SJCRH30 (cell line): ENCODE results near the gene CRYM. TPM values are rescaled to one million over a fixed set of nuclear protein-coding genes. Genes with fewer than 3 reads are reported as not detected.
"Not testable (repeated sequence)": the region's sequence is repeated elsewhere in the genome, so short reads cannot be mapped to it uniquely, and the experiment has no call there.

Source experiments
- DNase-seq, 2 experiments: peaks; one replicate each; pipeline ENCODE4 v3.0.0-alpha.2; 2015 to 2020
- H3K27ac ChIP-seq: fragments of 250-450 bp; sonication (Bioruptor Pico); 2 replicates; pipeline ENCODE4 v1.5.1; 2020; ENCODE audit warnings: mild to moderate bottlenecking, moderate library complexity
- H3K27me3 ChIP-seq: fragments of 250-450 bp; sonication (Bioruptor Pico); 2 replicates; pipeline ENCODE4 v1.5.1; 2020; ENCODE audit warnings: mild to moderate bottlenecking, moderate library complexity
- H3K36me3 ChIP-seq: fragments of 250-450 bp; sonication (Bioruptor Pico); 2 replicates; pipeline ENCODE4 v1.5.1; 2020; ENCODE audit warnings: mild to moderate bottlenecking, moderate library complexity
- H3K4me1 ChIP-seq: fragments of 250-450 bp; sonication (Bioruptor Pico); 2 replicates; pipeline ENCODE4 v1.5.1; 2020; ENCODE audit warnings: mild to moderate bottlenecking, moderate library complexity
- H3K4me3 ChIP-seq: fragments of 250-450 bp; sonication (Bioruptor Pico); 2 replicates; pipeline ENCODE4 v1.5.1; 2020; ENCODE audit warnings: mild to moderate bottlenecking, moderate library complexity
- H3K9me3 ChIP-seq: fragments of 250-450 bp; sonication (Bioruptor Pico); replicated peaks from 2 replicates; pipeline ENCODE4 v1.5.1; 2020; ENCODE audit warnings: mild to moderate bottlenecking, moderate library complexity
- total RNA-seq: library from RNA; depleted of rRNA; stranded (reverse); fragments of >200 nt; shearing (Covaris generic); gene quantifications from 2 replicates; pipeline ENCODE4 v1.2.3, GENCODE V29; 2014

The CRYM gene
- total RNA-seq, 1 experiment from 2014 or later: not detected

- no peaks in the 10 kb centered on the region for H3K9me3 ChIP-seq
- no peaks in the 10 kb centered on the region for H3K4me1 ChIP-seq
Measured at GRCh38 chr16:21267298-21267697, 10.8 kb downstream of the CRYM start.

GRCh38 chr16:21265104-21265837, 12.8 kb downstream of the CRYM start:
- DNase-seq: no peak
- no peak overlapping the region for H3K4me3 ChIP-seq

More at GRCh38 chr16:21267298-21267697, 10.8 kb downstream of the CRYM start:
- Histone ChIP-seq H3K27ac (no peak overlapping the region), H3K4me3 (no peak overlapping the region), H3K36me3 (no peaks in the 10 kb centered on the region), H3K27me3 (no peaks in the 10 kb centered on the region)
- DNase-seq: no peak

GRCh38 chr16:21264571-21265036, 13.5 kb downstream of the CRYM start:
- Histone ChIP-seq H3K4me1 (no peaks in the 10 kb centered on the region), H3K4me3 (no peak overlapping the region), H3K27me3 (no peaks in the 10 kb centered on the region), H3K9me3 (no peaks in the 10 kb centered on the region), H3K27ac (no peak overlapping the region), H3K36me3 (no peaks in the 10 kb centered on the region)
- no peak for DNase-seq

More at GRCh38 chr16:21265104-21265837, 12.8 kb downstream of the CRYM start:
- Histone ChIP-seq H3K4me1 (no peaks in the 10 kb centered on the region), H3K9me3 (no peaks in the 10 kb centered on the region), H3K27me3 (no peaks in the 10 kb centered on the region), H3K27ac (no peak overlapping the region), H3K36me3 (no peaks in the 10 kb centered on the region)

DNA sequence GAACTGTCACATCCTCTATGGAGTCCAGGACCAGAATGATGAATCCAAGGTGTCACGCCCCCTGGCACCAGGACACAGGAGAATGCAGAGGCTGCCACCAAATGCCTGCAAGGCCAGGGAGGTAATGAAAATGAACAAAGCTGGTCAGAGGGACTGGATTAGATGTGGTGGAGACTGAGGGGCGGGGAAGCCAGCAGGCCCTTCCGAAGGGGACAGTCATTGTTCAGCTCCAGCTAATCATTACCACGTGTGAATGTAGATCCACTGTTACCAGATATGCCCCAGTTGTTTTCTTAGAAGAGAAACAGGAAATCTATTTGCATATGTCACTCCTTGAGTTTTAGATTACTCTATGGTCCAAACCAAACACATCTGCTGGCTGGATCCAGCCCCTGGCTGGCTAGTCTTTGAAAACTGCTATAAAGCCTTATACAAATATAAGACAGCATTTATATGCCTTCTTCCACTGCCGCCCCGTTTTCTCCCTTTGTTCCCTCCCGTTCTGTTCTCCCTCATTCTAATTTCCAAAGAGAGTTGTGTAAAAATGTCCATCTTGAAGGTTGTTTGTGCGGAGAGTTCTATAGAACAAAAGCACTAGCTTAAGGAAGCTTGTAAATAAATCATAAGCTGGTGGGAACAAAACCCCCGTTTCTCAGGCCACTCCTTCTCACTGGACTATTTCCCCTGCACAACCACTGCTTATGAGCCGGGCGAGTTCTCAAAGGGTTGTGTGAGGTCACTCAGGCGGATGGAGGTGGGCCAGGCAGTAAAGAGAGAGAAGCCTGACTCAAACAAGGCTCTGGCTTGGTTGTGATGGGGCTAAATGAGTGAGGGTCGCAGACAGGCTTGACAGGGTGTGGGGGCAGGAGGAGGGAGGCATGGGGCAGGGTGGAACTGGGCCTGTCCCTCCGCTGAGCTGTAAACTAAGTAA, 14.2 kb downstream of the CRYM start:
- Histone ChIP-seq H3K27me3 (no peaks in the 10 kb centered on the region), H3K36me3 (no peaks in the 10 kb centered on the region), H3K4me3 (no peak overlapping the region), H3K9me3 (no peaks in the 10 kb centered on the region), H3K4me1 (no peaks in the 10 kb centered on the region), H3K27ac (no peak overlapping the region)
- peak in 1 of 2 experiments; percentile 5 for DNase-seq

- no peak overlapping the region for H3K4me3 ChIP-seq
- H3K27me3 ChIP-seq: no peaks in the 10 kb centered on the region
- H3K36me3 ChIP-seq: no peaks in the 10 kb centered on the region
- no peak for DNase-seq
- H3K27ac ChIP-seq: no peak overlapping the region
- H3K9me3 ChIP-seq: no peaks in the 10 kb centered on the region
- no peaks in the 10 kb centered on the region for H3K4me1 ChIP-seq
Measured at GRCh38 chr16:21262779-21263639, 15.1 kb downstream of the CRYM start.

- H3K36me3 ChIP-seq: no peaks in the 10 kb centered on the region
- no peaks in the 10 kb centered on the region for H3K4me1 ChIP-seq
- H3K27ac ChIP-seq: no peak overlapping the region
- no peaks in the 10 kb centered on the region for H3K9me3 ChIP-seq
- H3K4me3 ChIP-seq: no peak overlapping the region
- no peaks in the 10 kb centered on the region for H3K27me3 ChIP-seq
- DNase-seq: peak; percentile 7 to 11
Measured at GRCh38 chr16:21260870-21261791, 17.0 kb downstream of the CRYM start.

GRCh38 chr16:21257284-21257683, 20.8 kb downstream of the CRYM start:
- no peaks in the 10 kb centered on the region for H3K9me3 ChIP-seq

DNA sequence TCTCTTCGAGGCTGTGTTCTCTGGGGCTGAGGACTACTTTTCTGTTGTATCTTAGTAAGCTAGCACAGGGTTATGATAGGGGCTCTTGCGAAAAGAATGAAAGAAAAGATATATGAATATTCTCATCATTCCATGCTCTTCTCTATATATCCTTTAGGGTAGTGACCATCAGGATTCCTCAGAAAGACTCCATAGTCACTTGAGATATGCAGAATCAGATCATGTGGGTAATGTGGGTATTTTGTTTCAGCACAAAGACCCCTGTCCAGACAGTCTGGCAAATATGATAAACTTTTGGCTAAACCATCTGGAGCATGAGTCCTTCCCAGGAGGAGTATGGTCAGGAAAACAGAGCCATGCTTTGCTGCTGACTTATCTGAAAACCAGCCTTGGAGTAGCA, 21.5 kb downstream of the CRYM start:
- H3K27ac ChIP-seq: no peak overlapping the region
- H3K4me3 ChIP-seq: no peak overlapping the region
- H3K36me3 ChIP-seq: no peaks in the 10 kb centered on the region
- H3K9me3 ChIP-seq: no peaks in the 10 kb centered on the region
- no peaks in the 10 kb centered on the region for H3K4me1 ChIP-seq
- H3K27me3 ChIP-seq: 0 out of 2 replicates have a peak, but pooled peaks cover 3% of the 10 kb centered on the region
- DNase-seq: no peak

More at GRCh38 chr16:21257284-21257683, 20.8 kb downstream of the CRYM start:
- no peak for DNase-seq
- Histone ChIP-seq H3K27me3 (0 out of 2 replicates have a peak, but pooled peaks cover under 1% of the 10 kb centered on the region), H3K27ac (no peak overlapping the region), H3K36me3 (no peaks in the 10 kb centered on the region), H3K4me3 (no peak overlapping the region), H3K4me1 (no peaks in the 10 kb centered on the region)

DNA sequence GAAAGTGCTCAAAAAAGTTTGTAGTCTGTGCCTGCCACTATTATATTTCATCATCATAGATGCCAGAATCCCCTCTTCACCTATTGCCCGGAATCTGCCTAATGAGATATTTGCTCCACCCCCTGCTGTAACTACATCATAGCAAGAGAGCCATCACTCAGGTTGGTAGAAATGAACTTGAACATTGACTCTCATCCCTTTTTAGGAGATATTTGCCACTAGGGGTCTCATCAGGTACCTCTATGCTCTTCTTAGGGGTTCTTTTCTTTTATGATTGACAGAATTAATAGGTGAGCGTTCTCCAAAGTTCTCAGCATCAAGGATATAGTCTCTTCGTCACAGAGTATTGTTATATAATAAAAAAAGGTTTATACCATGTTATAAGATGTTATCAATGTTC, 24.6 kb downstream of the CRYM start:
- 0 out of 2 replicates have a peak, but pooled peaks cover 3% of the 10 kb centered on the region for H3K27me3 ChIP-seq
- H3K4me3 ChIP-seq: no peak overlapping the region
- H3K36me3 ChIP-seq: no peaks in the 10 kb centered on the region
- no peak for DNase-seq
- H3K27ac ChIP-seq: no peak overlapping the region
- no peaks in the 10 kb centered on the region for H3K9me3 ChIP-seq
- H3K4me1 ChIP-seq: no peaks in the 10 kb centered on the region

DNA sequence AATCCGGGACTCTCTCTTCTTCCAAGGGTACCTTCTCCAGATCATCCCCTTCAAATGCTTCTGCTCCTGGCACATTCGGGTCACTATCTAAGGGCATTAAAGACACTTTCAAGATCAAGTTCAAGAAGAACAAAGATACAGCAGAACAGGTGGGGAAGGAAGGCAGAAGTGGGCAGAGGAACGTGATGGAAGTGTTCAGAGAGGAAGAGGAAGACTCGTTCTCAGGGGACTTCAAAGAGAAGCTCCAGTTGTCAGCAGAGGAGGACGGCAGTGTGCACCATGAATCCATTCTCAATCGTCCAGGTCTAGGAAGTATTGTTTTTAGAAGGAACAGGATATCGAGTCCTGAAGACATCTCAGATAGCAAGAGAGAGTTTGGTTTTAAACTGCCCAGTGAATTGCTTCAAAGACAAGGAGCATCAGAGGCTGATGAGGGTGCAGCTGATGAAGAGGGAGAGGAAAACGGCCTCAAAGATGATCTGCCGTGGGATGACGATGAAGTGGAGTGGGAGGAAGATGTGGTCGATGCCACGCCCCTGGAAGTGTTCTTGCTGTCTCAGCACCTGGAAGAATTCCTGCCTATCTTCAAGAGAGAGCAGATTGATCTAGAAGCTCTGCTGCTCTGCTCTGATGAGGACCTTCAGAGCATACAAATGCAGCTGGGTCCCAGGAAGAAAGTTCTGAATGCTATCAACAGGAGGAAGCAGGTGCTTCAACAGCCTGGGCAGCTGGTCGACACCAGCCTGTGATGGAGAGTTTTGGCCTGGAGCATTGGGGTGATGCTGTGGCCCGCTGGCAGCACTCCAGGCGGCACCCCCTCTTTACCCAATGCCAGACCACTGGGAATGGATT, 27.8 kb downstream of the CRYM start:
- no peak for DNase-seq

GRCh38 chr16:21248179-21248578, 29.9 kb downstream of the CRYM start:
- H3K27ac ChIP-seq, H3K36me3 ChIP-seq, H3K9me3 ChIP-seq, H3K4me3 ChIP-seq, DNase-seq, H3K27me3 ChIP-seq, H3K4me1 ChIP-seq: not testable (repeated sequence)

More for the DNA sequence above, 27.8 kb downstream of the CRYM start:
- Histone ChIP-seq H3K9me3 (no peaks in the 10 kb centered on the region), H3K4me1 (no peaks in the 10 kb centered on the region), H3K27me3 (0 out of 2 replicates have a peak, but pooled peaks cover 3% of the 10 kb centered on the region), H3K36me3 (no peaks in the 10 kb centered on the region), H3K27ac (no peak overlapping the region), H3K4me3 (no peak overlapping the region)

DNA sequence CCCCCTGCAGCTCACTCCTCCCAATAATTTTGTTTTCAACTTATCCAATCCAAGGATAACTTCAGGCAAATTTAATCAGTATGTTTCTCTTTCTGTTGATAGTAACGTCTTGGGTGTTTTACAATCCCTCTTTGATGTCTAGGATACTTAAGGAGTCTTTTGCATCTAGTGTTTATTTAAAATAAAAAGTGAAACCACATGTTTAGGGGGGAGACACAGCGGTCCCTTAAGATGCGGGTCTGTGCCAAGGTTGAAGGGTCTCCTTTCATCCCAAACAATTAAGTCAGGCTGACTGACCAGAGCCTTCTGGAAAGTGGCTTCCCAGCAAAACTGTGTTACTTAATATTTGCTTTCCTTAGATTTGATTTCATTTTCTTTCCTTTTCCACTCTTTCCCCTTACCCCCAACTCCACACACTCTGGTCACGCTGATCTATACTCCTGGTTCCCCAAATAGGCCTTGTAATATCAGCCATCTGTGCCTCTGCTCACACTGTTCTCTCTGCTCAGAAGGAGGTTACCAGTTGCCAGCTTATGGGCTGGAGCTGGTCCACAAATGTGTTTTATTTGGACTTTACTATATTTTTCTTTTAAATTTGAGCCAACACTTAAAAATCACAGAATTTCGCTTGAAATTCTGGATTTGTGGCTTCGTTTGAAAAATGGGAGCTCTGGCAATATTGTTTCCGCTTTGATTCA, 33.4 kb downstream of the CRYM start:
- no peaks in the 10 kb centered on the region for H3K27me3 ChIP-seq
- no peak for DNase-seq
- no peak overlapping the region for H3K27ac ChIP-seq
- no peaks in the 10 kb centered on the region for H3K9me3 ChIP-seq
- H3K4me3 ChIP-seq: no peak overlapping the region
- H3K36me3 ChIP-seq: no peaks in the 10 kb centered on the region
- no peaks in the 10 kb centered on the region for H3K4me1 ChIP-seq
